ENCODE results near the gene SYCP1.
"Not testable (repeated sequence)": the region's sequence is repeated elsewhere in the genome, so short reads cannot be mapped to it uniquely, and the experiment has no call there.

SYCP1 gene

DNA sequence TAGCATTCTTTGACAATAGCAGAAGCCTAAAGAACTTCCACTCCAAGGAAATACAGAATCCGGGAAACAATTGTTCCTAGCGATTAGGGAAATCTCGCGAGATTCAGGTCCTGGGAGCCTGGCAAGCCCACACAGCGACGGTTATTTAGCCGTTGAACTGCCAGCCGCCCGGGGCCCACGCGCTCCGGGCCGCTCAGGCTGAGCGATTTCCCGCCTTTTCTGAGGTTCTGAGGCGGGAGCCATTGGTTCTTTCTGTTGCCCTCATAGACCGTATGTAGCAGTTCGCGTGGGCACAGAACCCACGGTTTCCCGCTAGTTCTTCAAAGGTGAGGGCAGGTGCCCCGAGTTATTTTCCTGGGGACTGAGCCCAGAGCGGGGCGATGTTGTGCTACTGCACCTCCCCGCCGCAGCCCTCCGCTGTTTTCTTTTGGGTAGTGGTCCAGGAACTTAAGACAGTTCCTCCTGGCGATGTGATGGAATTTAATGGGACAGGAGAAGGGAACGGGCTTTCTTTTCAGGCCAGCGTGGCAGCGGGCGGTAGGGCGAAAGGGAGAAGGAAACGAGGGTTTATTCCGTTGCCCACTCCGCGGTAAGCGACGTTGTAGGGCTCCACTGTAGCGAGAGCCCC lies at the start of gene SYCP1:
Gene SYCP1, plus strand, starts transcription at position 171 of the 628 bp plus-strand sequence. CDS start 602 bp downstream, outside the sequence.
- no peak for DNase-seq

DNA sequence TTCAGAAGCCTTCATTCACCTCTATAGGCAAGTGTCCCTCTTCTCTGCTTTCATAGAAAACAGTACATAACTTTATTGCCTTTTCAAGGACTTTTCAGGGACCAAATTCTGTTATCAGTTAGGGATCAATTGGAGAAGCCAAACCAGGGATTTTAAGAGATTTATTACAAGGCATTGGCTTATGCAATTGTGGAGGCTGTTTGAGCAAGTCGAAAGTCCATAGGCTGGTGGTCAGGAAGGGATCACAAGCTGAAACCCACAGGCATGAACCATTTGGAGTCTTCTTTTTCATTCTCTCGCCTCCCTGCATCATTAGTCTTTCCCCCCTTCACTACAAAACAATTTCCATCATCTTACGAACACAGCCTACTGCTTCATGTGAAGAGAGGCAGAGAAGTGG lies 34.8 kb upstream of the SYCP1 start:
- no peak for DNase-seq

- no peak for DNase-seq
These were observed 34.3 kb upstream of the SYCP1 start for GRCh38 chr1:114820392-114820791.

DNA sequence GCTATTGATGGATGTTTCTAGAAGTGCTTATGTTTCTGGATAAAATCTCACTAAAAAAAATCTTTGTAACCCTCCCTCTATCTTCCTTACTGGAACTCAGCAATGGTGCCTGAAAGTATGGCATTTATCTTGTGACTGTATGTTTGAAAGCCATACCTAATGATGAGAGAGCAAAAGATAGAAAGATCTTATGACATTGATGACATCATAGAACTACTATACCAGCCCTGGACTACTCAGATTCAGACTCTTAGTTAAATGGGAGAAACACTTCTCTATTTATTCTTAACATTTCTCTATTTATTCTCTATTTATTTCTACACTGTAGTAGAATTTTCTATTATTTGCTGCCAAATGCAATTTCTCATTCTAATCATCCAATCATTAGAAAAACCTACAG lies 32.7 kb upstream of the SYCP1 start:
- DNase-seq, result no peak

DNA sequence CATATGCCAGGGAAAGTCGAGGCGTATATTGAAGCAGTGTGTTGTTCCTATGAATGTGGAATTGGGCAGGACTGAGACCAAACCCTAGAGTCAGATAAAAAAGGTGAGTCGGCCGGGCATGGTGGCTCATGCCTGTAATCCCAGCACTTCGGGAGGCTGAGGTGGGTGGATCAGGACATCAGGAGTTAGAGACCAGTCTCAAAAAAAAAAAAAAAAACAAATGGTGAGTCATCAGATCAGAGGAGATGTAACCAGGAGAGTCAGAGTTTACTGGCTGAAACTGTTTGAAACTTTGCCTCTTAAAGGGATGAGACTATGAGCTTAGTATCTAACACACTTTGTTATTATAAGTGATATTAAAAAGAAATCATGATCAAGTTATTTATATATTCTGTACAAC lies 26.4 kb upstream of the SYCP1 start:
- no peak for DNase-seq

DNA sequence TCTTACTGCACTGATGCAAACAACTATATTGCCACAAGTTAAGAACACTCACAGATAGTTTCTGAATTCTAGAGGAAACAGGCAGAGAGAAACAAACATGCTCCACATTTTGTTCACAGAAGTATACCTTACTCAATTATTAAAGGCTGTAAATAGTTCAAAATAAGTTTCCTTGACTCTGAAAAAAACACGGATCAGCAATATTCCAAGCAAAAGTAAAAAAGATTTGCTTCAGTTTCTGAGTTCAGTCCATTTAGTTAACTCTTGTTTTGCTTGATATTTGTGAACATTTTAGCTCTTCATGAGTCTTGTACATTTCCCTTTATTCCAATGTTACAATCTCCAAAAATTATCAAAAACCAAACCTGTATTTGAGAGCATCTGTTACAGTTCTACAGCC lies 24.6 kb upstream of the SYCP1 start:
- DNase-seq, result not testable (repeated sequence)

GRCh38 chr1:114831276-114831994 lies 23.2 kb upstream of the SYCP1 start:
- no peak for DNase-seq

DNA sequence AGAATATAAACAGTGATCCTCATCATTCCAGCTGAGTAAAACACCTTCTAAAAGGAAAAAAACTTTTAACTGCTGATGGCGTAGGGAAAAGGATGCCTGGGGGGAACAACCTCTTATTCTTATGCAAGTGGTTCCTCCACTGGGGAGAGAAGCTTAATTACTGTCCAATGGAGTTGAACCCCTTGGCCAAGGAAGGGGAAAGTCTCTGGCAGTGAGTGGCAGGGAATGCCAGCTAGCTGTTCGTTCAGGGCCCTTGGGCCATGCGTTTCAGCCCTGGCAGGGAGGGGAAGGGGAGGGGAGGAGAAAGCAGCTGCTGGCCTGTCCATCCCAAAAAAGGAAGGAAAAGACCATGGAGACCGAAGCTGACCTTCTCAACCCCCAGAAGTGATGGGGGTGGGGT lies 22.6 kb upstream of the SYCP1 start:
- DNase-seq, result no peak

GRCh38 chr1:114833421-114833820 lies 21.2 kb upstream of the SYCP1 start:
- no peak for DNase-seq

DNA sequence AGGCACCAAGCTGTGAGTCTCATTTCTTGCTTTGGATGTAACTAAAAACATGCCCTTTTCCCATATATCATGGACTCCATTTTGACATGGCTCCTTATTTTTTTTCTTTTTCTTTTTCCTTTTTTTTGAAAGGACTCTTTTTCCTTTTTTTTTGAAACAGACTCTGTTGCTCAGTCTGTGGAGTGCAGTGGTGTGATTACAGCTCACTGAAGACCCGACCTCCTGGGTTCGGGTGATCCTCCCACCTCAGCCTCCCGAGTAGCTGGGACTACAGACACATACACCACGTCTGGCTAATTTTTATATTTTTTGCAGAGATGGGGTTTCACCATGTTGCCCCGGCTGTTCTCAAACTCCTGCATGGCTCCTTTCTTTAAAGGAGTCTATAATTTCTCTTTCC lies 10.4 kb upstream of the SYCP1 start:
- no peak for DNase-seq

GRCh38 chr1:114853584-114853983 lies 1.1 kb upstream of the SYCP1 start:
- DNase-seq, result no peak

DNA sequence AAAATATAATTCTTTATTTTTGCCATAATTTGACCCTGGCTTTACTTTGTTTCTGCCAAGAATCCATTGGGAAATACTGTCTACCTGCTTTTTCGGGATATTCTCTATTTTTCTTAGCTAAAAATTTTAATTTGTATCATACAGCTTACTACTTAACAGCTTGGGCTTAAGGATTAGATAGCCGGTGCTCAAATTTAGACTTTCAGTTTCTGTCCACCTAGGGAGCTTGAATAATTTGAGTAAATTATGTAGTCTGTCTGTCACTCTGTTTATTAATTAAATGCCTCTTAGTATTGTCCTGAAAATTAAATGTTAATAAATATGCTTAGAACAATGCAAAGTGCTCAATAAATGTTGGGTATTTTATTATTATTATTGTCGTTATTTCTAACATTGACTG lies 6.7 kb downstream of the SYCP1 start:
- DNase-seq, result no peak

DNA sequence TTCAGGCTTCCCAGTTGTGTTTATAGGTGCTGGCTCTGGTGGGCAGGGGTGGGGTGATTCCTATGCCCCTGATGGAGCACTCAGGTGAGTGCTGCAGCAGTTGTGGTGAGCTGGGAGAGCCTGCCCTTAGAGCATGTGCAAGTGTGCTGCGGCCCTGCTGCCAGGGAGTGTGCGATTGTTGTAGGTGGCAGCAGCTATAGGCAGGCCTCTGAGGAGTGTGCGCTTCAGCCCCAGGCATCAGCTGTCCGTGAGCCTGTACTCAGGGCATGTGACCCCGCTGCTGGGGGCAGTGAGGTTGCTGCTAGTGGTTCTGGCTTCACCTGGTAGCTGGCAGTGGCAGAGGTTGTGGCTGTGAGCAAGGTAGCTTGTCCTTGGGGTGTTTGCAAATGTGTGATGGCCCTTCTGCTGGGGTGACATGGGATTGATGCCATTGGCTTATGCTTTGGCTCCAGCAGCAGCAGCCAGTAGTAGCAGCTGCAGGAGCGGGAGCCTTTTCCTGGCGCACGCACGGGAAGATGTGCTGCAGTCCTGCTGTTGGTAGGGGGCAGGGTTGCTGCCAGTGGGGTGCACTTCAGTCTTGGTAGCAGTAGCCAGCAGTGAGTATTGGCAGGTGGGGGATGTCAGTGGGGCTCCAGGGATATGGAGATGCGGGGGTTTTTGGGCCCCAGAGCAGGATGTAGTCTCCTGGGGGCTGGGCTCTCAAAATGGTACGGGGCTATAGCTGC lies 37.7 kb downstream of the SYCP1 start:
- no peak for DNase-seq

- no peak for DNase-seq
These were observed 42.1 kb downstream of the SYCP1 start for GRCh38 chr1:114896795-114897194.

GRCh38 chr1:114901814-114902213 lies 47.2 kb downstream of the SYCP1 start:
- no peak for DNase-seq

GRCh38 chr1:114902343-114902742 lies 47.7 kb downstream of the SYCP1 start:
- no peak for DNase-seq

DNA sequence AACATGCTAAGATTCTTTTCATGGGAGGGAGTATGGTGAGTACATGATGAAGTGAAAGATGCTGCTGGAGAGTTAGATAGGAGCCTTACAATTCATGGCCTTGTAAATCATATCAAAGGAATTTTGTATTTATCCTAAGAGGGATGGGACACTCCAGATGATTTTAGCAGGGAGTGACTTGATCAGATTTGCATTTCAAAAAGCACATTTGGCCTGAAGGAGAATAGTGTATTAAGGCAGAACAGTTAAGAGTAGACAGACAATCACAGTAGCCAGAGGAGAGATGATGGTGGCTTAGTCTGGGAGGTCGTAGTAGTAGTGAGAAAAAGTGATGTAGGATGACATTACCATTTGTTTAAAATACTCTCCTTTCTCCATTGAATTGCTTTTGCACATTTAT lies 48.8 kb downstream of the SYCP1 start:
- no peak for DNase-seq

DNA sequence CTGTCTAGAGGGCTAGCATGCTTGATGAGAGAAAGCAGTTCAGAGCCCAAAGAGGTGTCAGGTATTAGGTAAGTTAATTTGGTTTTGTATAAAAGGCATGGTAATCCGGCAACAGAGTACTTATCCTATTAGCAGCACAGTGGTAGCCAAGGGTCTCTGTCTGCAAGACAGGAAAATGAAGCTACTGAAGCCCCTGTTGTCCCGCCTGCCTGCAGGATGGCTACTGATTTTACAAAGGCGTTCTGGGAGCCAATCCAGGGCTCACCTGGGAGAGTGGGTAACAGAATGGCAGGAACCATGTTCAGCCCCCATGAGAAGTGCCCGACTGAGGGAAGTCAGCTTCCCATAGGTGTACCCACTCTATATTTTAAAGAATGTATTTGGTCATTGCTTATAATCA lies 61.1 kb downstream of the SYCP1 start:
- DNase-seq, result not testable (repeated sequence)

DNA sequence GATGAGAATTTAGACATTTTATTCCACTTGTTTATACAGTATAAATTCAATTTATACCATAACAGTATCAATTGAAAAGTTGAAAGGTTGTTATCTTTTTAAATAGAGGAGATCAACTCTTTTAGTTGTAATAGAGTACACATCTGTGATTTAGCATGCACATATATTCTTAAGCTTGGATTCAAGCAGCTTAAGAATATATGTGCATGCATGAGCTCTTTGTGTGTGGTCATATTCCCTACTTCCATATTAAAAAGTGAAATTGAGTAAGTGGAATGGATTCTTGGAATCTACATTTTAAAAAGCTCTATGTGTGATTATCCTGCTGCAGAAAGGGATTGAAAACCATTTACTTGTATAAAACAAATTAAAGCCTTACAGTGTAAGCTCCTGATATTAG lies 71.9 kb downstream of the SYCP1 start:
- DNase-seq, result no peak

GRCh38 chr1:114927401-114927800 lies 72.7 kb downstream of the SYCP1 start:
- DNase-seq, result no peak

- DNase-seq, result peak; percentile 1
These were observed 101.9 kb downstream of the SYCP1 start for GRCh38 chr1:114956570-114956969.

DNA sequence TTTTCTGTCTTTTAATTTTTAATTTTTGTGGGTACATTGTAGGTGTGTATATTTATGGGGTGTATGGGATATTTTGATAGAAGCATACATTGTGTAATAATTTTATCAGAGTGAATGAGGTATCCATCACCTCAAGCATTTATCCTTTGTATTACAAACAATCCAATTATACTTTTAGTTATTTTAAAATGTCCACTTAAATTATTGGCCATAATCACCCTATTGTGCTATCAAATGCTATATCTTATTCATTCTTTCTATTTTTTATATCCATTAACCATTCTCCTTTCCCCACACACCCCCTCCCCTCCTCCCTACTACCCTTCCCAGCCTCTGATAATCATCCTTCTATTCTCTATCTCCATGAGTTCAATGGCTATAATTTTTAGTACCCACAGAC lies 104.8 kb downstream of the SYCP1 start:
- no peak for DNase-seq

DNA sequence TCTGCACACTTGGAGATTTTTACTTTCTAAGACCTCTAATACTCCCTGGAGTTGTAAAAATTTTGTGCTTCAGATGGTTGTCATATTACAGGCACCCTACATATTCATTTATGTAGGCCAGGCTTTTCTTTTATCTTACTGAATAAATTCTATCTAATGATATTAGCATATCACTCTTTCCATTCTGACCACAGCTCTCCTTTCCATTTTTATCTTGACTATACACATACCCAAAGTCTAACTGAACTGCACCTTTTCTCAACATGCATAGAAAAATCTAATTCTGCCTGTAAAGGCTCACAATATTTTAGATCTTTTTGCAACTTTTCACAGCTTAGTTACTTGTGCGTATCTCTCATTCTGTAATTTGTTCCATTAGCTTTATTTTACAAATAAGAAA lies 122.2 kb downstream of the SYCP1 start:
- no peak for DNase-seq

DNA sequence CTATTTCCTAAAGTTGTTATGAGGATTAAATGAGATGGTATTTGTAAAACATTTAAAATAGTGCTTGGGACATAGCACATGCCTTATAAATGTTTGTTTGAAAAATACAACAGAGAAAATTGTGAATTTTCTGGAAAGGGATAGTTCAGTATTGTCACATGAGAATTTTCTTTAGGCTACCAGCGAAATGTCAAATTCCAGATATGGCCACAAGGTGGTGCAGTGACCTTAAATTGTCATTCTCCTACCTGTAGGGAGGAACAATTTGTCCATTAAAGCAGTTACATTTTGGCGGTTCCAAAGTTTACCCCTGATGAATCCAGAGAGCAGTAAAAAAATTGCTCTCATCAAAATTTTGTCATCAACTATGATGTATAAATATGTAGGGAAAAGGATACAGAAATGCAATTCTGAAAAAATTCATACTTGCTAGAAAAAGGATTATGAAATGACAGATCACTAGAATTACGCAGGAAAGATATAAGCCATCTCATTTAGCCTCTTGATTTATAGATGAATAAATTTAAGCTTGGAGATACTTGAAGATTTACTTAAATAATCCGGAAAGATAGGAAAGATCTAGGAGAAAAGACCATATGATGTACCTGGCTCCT lies 124.7 kb downstream of the SYCP1 start:
- peak; percentile 59 for DNase-seq

Measured in activated CD4-positive, alpha-beta T cell treated with anti-CD3 and anti-CD28 coated beads, Interleukin-2, amount 50 U/mL, for 16 hours (primary cell).